HG03280 (cell line): ENCODE results near the gene MGAT5.

Experiments used
- ATAC-seq: cut with Tn5 transposase; IDR thresholded peaks from one replicate; pipeline ENCODE4 v1.9.1; 2021; ENCODE audit warnings: mild to moderate bottlenecking, moderate library complexity; ENCODE audit not compliant: unreplicated experiment

The MGAT5 gene

GRCh38 chr2:134253117-134253704, 661 bp upstream of the MGAT5 start:
- peak; percentile 71 for ATAC-seq

- no peak for ATAC-seq
These were observed 952 bp downstream of the MGAT5 start for GRCh38 chr2:134254824-134255223.

- no peak for ATAC-seq
These were observed 3.1 kb downstream of the MGAT5 start for GRCh38 chr2:134256956-134257355.

- ATAC-seq, result no peak
These were observed 3.6 kb downstream of the MGAT5 start for GRCh38 chr2:134257509-134257908.

GRCh38 chr2:134257965-134258683, 4.3 kb downstream of the MGAT5 start:
- no peak for ATAC-seq

GRCh38 chr2:134258684-134259388, 5.0 kb downstream of the MGAT5 start:
- no peak for ATAC-seq

- ATAC-seq, result no peak
These were observed 5.7 kb downstream of the MGAT5 start for GRCh38 chr2:134259571-134259970.

GRCh38 chr2:134259994-134260393, 6.1 kb downstream of the MGAT5 start:
- no peak for ATAC-seq

- ATAC-seq, result no peak
These were observed 6.8 kb downstream of the MGAT5 start for GRCh38 chr2:134260713-134261112.

GRCh38 chr2:134261398-134262131, 7.7 kb downstream of the MGAT5 start:
- peak; percentile 74 for ATAC-seq

GRCh38 chr2:134262684-134263083, 8.8 kb downstream of the MGAT5 start:
- ATAC-seq, result peak; percentile 44

- no peak for ATAC-seq
These were observed 14.4 kb downstream of the MGAT5 start for GRCh38 chr2:134268265-134268664.

GRCh38 chr2:134269230-134269629, 15.4 kb downstream of the MGAT5 start:
- ATAC-seq, result no peak

- no peak for ATAC-seq
These were observed 16.3 kb downstream of the MGAT5 start for GRCh38 chr2:134269972-134270735.

- ATAC-seq, result no peak
These were observed 17.9 kb downstream of the MGAT5 start for GRCh38 chr2:134271758-134272157.

- no peak for ATAC-seq
These were observed 18.9 kb downstream of the MGAT5 start for GRCh38 chr2:134272806-134273205.

GRCh38 chr2:134273256-134273983, 19.5 kb downstream of the MGAT5 start:
- ATAC-seq, result no peak

GRCh38 chr2:134274121-134274520, 20.2 kb downstream of the MGAT5 start:
- ATAC-seq, result no peak

- peak; percentile 86 for ATAC-seq
These were observed 21.4 kb downstream of the MGAT5 start for GRCh38 chr2:134275058-134275862.
